Right atrium auricular region (tissue), 2 donors: ENCODE data around the gene GRIN2D. TPM values are rescaled to one million over a fixed set of nuclear protein-coding genes. Genes with fewer than 3 reads are reported as not detected.
"Not testable (repeated sequence)": the region's sequence is repeated elsewhere in the genome, so short reads cannot be mapped to it uniquely, and the experiment has no call there.

Experiments used
- DNase-seq: peaks from one replicate; pipeline ENCODE4 v3.0.0-alpha.2; 2019; ENCODE audit warnings: low spot score
- H3K27ac ChIP-seq, 2 donors: fragments of 200-600 bp; sonication (generic); 1 replicate in 1 of 2; 2 replicates in 1 of 2; pipeline ENCODE4 v1.5.1; 2016 to 2019
- H3K27me3 ChIP-seq, 2 donors: fragments of 200-600 bp; sonication (generic); one replicate each; pipeline versions ENCODE4 v1.5.1 to v1.6.0; 2017 to 2019
- H3K36me3 ChIP-seq: fragments of 200-600 bp; sonication (generic); one replicate; pipeline ENCODE4 v1.5.1; 2016
- H3K4me1 ChIP-seq, 2 donors: fragments of 200-600 bp; sonication (generic); one replicate each; pipeline versions ENCODE4 v1.5.1 to v1.6.0; 2017 to 2019
- H3K4me3 ChIP-seq, 2 donors: fragments of 200-600 bp; sonication (generic); 1 replicate in 1 of 2; 2 replicates in 1 of 2; pipeline ENCODE4 v1.5.1; 2017 to 2019; ENCODE audit warnings: mild to moderate bottlenecking in 1 of 2, moderate library complexity in 1 of 2
- H3K9me3 ChIP-seq, 2 donors: fragments of 200-600 bp; sonication (generic); one replicate each; pipeline ENCODE4 v1.5.1; 2019
- CTCF ChIP-seq, 2 donors: fragments of 200-600 bp; sonication (generic); IDR thresholded peaks; one replicate each; pipeline ENCODE4 v1.5.1; 2019; ENCODE audit warnings: antibody characterized with exemption in 2 of 2
- total RNA-seq, 2 donors: library from RNA; depleted of rRNA; stranded (reverse); fragments of >200 nt; gene quantifications; one replicate each; pipeline ENCODE4 v1.1.0, GENCODE V29; 2016

Gene GRIN2D
- total RNA-seq, 2 donors from 2014 or later = 0.31 to 0.33 TPM

GRCh38 chr19:48364598-48365348 is 28.7 kb upstream of the GRIN2D start:
- H3K36me3 ChIP-seq = no peaks in the 10 kb centered on the region
- no peaks in the 10 kb centered on the region for H3K9me3 ChIP-seq
- H3K4me1 ChIP-seq = peaks cover 0 to 6% of the 10 kb centered on the region in 2 donors
- H3K27me3 ChIP-seq = no peaks in the 10 kb centered on the region
- no peak for TF ChIP-seq CTCF (IDR thresholded peaks at IDR 0.05)
- DNase-seq = no peak
- peak overlapping the region; percentile 7 to 74 for H3K4me3 ChIP-seq
- peak overlapping the region; percentile 98 to 99 for H3K27ac ChIP-seq

GRCh38 chr19:48365602-48366001 is 27.9 kb upstream of the GRIN2D start:
- no peak overlapping the region for H3K4me3 ChIP-seq
- TF ChIP-seq CTCF (IDR thresholded peaks at IDR 0.05) = no peak
- H3K36me3 ChIP-seq = no peaks in the 10 kb centered on the region
- H3K4me1 ChIP-seq = peaks cover 0 to 6% of the 10 kb centered on the region in 2 donors
- H3K27me3 ChIP-seq = no peaks in the 10 kb centered on the region
- no peak for DNase-seq
- no peak overlapping the region for H3K27ac ChIP-seq
- no peaks in the 10 kb centered on the region for H3K9me3 ChIP-seq

GRCh38 chr19:48367855-48368254 is 25.6 kb upstream of the GRIN2D start:
- H3K27me3 ChIP-seq = no peaks in the 10 kb centered on the region
- no peaks in the 10 kb centered on the region for H3K36me3 ChIP-seq
- H3K27ac ChIP-seq = no peak overlapping the region
- no peak overlapping the region for H3K4me3 ChIP-seq
- no peaks in the 10 kb centered on the region for H3K9me3 ChIP-seq
- H3K4me1 ChIP-seq = peaks cover 0 to 6% of the 10 kb centered on the region in 2 donors
- DNase-seq = no peak
- no peak for TF ChIP-seq CTCF (IDR thresholded peaks at IDR 0.05)

GRCh38 chr19:48368936-48369335 is 24.5 kb upstream of the GRIN2D start:
- no peak for DNase-seq
- Histone ChIP-seq H3K4me1 (peaks cover 0 to 6% of the 10 kb centered on the region in 2 donors), H3K4me3 (no peak overlapping the region), H3K27me3 (no peaks in the 10 kb centered on the region), H3K36me3 (no peaks in the 10 kb centered on the region), H3K9me3 (no peaks in the 10 kb centered on the region), H3K27ac (no peak overlapping the region)
- no peak for TF ChIP-seq CTCF (IDR thresholded peaks at IDR 0.05)

- TF ChIP-seq CTCF (IDR thresholded peaks at IDR 0.05) = no peak
Measured at GRCh38 chr19:48370955-48371354, 22.5 kb upstream of the GRIN2D start.

GRCh38 chr19:48371367-48371766 is 22.1 kb upstream of the GRIN2D start:
- Histone ChIP-seq H3K27me3 (no peaks in the 10 kb centered on the region), H3K9me3 (no peaks in the 10 kb centered on the region), H3K4me1 (no peaks in the 10 kb centered on the region), H3K36me3 (no peaks in the 10 kb centered on the region), H3K4me3 (no peak overlapping the region), H3K27ac (no peak overlapping the region)
- no peak for TF ChIP-seq CTCF (IDR thresholded peaks at IDR 0.05)
- DNase-seq = no peak

More at GRCh38 chr19:48370955-48371354, 22.5 kb upstream of the GRIN2D start:
- Histone ChIP-seq H3K36me3 (no peaks in the 10 kb centered on the region), H3K4me3 (no peak overlapping the region), H3K27ac (no peak overlapping the region), H3K4me1 (no peaks in the 10 kb centered on the region), H3K27me3 (no peaks in the 10 kb centered on the region), H3K9me3 (no peaks in the 10 kb centered on the region)
- no peak for DNase-seq

GRCh38 chr19:48371771-48372170 is 21.7 kb upstream of the GRIN2D start:
- not testable (repeated sequence) for DNase-seq

More at GRCh38 chr19:48371771-48372170, 21.7 kb upstream of the GRIN2D start:
- H3K4me3 ChIP-seq, H3K27ac ChIP-seq, H3K4me1 ChIP-seq, H3K27me3 ChIP-seq, H3K36me3 ChIP-seq, H3K9me3 ChIP-seq: not testable (repeated sequence)
